Measurements from ENCODE around the gene UCP2. TPM values are rescaled to one million over a fixed set of nuclear protein-coding genes. Genes with fewer than 3 reads are reported as not detected.

The UCP2 gene
- total and polyA plus RNA-seq, 11 donors, result 11.9 to 170 (median 19.7) TPM

- Histone ChIP-seq H3K9me3 (no peaks in the 10 kb centered on the region), H3K4me1 (peaks cover 0 to 75% (median 7%) of the 10 kb centered on the region in 12 donors), H3K27ac (peak overlapping the region in 1 of 12 donors; percentile 97), H3K4me3 (no peak overlapping the region), H3K27me3 (no peaks in the 10 kb centered on the region), H3K36me3 (peaks cover 0 to 46% (median 7%) of the 10 kb centered on the region in 9 donors)
- intact Hi-C loops (cut with DNase I), result loop anchor here in 2 of 10 donors (5.0 to 10.0 kb wide), 2 partner anchors 42 to 60 kb away; partner anchors contain the start of gene UCP2 (in 1 of the 2)
- ATAC-seq (peak in 1 of 4 donors; percentile 44), DNase-seq (peak in 2 of 5 donors; percentile 62 to 65)
- 65 to 73% (median 70%) methylated on average over 2 of the region's 2 CpGs for WGBS, 4 donors
- TF ChIP-seq POLR2A (IDR thresholded peaks at IDR 0.05), result no peak
- no peak for TF ChIP-seq CTCF (IDR thresholded peaks at IDR 0.05)
Measured at GRCh38 chr11:74024261-74025029, 41.8 kb upstream of the UCP2 start.

DNA sequence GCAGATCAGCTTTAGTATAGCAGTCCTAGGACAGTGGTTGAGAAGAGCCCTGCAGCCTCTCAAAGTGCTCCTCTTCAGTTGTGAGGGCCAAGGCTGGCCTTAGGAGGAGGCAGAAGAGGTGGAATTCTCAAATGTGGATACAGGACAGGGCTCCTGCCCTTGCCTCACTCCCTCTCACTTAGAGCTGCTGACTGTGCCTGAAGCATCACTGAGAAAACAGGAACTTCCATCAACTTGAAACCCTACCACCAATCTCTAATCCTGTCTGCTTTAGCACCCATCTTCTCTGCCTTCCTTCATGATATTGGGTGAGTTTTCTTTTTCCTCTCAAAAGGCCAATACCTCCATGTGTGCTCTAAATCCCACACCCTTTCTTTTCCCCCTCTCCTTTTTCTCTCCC lies 40.6 kb upstream of the UCP2 start:
- intact Hi-C loops (cut with DNase I), result loop anchor here in 2 of 10 donors (5.0 to 10.0 kb wide), 2 partner anchors 41 to 58 kb away; partner anchors contain the start of gene UCP2 (in 1 of the 2)
- no peak for ATAC-seq
- Histone ChIP-seq H3K4me3 (no peak overlapping the region), H3K27ac (peak overlapping the region in 3 of 12 donors; percentile 15 to 97 (median 46)), H3K9me3 (no peaks in the 10 kb centered on the region), H3K36me3 (peaks cover 0 to 34% (median 0%) of the 10 kb centered on the region in 9 donors), H3K4me1 (peaks cover 0 to 87% (median 18%) of the 10 kb centered on the region in 12 donors), H3K27me3 (no peaks in the 10 kb centered on the region)
- DNase-seq, result no peak
- TF ChIP-seq CTCF (IDR thresholded peaks at IDR 0.05) (no peak), POLR2A (IDR thresholded peaks at IDR 0.05) (no peak)

DNA sequence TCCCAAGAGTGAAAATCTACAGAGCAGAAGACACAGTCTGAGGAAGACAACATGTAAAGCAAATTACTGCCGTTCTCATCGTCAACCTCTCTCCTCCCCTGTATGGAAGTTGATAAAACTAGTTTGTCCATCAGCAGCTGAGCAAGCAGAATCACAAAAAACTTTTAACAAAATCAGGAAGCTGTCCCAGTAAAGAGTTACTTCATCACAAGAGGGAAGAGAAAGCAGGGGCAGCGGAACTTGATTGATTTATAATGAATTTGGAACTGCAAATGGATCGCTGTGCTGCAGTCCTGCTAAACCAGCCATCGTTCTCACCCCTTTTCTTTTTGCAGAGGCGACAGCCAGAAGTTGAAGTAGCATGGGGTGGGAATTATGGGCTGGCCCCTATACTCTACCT lies 39.9 kb upstream of the UCP2 start:
- intact Hi-C loops (cut with DNase I), result loop anchor here in 2 of 10 donors (5.0 to 10.0 kb wide), 2 partner anchors 40 to 58 kb away; partner anchors contain the start of gene UCP2 (in 1 of the 2)
- H3K4me1 ChIP-seq, result peaks cover 0 to 94% (median 25%) of the 10 kb centered on the region in 12 donors
- peak overlapping the region in 2 of 12 donors; percentile 46 to 97 for H3K27ac ChIP-seq

More for the DNA sequence above, 39.9 kb upstream of the UCP2 start:
- DNase-seq, result no peak
- H3K27me3 ChIP-seq, result no peaks in the 10 kb centered on the region
- peaks cover 0 to 28% (median 0%) of the 10 kb centered on the region in 9 donors for H3K36me3 ChIP-seq
- no peaks in the 10 kb centered on the region for H3K9me3 ChIP-seq
- TF ChIP-seq POLR2A (IDR thresholded peaks at IDR 0.05), result no peak
- no peak for TF ChIP-seq CTCF (IDR thresholded peaks at IDR 0.05)
- no peak overlapping the region for H3K4me3 ChIP-seq
- WGBS, 4 donors, result 90 to 93% (median 91%) methylated on average over 6 of the region's 6 CpGs
- no peak for ATAC-seq

All from heart left ventricle (tissue), 16 donors.